GM19328 (cell line): Measurements from ENCODE around the gene DIS3L2.
"Not testable (repeated sequence)": the region's sequence is repeated elsewhere in the genome, so short reads cannot be mapped to it uniquely, and the experiment has no call there.

Experiments
- ATAC-seq: cut with Tn5 transposase; IDR thresholded peaks from one replicate; pipeline ENCODE4 v1.9.1; 2021; ENCODE audit warnings: mild to moderate bottlenecking, moderate library complexity; ENCODE audit not compliant: unreplicated experiment

DIS3L2 gene

DNA sequence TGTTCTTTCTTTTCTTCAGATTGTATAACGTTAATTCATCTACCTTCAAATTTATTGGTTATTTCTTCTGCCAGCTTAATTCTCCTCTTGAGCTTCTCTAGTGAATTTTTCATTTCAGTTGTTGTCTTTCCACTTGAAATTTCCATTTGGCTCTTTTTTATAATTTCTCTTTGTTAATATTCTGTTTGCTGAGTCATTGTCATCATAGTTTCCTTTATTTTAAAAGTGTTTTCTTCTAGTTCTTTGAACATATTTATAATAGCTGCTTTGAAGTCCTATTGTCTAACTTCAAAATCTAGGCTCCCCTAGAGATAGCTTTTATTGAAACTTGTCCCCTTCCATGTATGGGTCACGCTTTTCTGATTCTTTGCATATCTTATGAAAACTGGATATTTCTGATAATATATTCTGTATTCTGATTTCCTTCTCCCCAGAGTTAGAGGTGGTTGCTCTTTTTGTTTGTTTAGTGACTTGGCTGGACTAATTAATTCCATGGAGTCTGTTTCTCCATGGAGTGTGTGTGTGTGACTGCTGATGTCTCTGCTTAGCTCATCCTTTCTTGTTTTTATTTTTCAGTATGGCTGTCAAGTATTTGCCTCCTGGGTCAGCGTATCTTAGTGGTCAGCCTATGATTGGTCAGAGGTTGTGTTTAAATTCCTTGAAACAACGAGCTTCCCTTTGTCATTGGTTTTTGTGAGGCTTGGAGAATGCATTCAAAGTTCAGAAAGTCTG lies 47.6 kb downstream of the DIS3L2 start:
- ATAC-seq: no peak

DNA sequence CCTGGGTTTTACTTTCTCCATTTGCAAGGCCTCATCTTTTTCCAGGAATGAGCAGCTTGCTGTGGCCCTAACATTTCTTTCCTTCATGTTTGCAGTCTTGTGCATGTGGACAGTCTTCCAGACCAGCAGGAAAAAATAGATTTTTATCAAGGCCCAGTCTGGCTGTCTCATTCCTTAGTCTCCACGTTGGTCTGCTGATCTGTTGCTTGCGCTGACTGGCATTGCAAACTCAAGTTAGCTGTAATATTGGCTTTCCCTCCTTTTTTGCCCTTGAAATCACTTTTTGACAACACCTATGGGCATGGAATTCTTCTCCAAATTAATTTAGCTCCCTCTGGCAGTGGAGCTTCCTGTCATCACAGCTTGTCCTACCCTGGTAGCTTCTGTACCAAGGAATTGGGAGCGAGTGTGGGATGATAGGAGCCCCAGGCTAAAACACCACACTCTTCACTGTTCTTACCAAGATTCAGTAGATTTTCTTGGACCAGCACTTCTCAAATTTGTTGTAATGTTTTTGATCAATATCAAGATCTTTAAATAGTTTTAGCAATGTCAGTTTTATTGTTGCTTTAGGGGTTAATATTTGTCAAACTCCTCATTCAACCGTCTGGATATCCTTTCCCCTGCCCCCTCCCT lies 48.2 kb downstream of the DIS3L2 start:
- no peak for ATAC-seq

DNA sequence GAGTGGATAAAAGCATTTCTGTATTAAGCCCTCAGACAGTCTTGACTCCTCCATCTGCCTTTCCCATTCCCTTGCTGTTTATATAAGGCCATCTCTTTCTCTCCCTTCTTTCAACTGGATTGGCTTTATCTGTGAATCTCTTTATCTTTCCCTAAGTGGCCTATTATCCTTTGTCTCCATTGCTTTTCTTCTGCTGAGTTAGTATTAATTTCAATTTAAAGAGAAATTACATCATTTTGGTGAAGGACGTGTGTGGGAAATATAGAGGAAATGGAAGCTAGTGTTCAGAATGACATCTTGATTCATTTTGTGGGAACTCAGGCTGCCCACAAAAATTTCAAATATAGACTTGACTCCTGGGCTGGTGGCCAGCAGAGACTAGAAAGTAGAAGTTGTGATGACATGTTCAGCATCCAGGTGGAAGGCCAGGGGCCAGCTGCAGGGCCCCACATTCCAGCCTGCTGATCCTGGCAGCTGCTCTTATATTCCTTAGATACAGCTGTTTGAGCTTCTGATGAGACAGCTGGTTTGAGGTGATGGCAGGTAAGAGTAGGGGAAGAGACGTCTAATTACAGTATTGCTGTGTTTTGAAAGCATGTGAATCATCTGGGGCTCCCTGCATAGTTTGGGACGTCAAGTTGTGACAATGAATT lies 52.3 kb downstream of the DIS3L2 start:
- ATAC-seq: no peak

DNA sequence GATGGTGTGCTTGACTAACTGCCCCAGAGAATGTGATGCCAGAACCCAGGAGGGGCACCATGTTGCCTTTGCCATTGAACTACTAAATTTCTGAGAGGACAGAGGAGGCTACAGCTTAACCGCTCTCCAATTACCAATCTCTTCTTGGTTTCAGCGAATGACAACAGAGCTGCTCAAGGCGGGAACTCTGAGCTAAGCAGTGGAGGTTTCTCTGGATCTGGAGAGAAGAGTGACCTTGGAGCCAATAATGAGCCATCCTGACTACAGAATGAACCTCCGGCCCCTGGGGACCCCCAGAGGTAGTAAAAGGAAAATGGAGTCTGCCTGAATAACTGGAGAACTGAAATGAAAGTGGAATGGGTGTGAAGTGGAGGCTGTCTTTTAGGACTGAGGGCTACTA lies 53.2 kb downstream of the DIS3L2 start:
- no peak for ATAC-seq

DNA sequence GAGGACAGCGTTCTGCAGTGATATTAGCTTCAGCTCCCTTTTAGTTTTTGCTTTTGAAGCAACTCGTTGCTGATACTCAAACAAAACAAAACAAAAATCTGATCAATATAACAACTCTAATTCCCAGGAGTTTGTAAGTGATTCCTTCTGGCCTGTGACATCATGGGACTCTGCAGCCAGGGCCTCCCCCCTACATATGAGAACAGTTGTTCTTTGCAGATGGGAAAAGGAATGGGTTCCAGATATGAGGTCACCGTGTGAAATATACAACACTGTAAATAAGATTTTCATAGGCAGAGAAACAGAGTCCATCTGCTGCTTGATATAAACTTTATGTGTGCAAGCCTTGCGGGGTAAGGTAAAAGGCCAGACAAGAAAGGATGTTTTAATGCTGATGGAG lies 56.7 kb downstream of the DIS3L2 start:
- no peak for ATAC-seq

DNA sequence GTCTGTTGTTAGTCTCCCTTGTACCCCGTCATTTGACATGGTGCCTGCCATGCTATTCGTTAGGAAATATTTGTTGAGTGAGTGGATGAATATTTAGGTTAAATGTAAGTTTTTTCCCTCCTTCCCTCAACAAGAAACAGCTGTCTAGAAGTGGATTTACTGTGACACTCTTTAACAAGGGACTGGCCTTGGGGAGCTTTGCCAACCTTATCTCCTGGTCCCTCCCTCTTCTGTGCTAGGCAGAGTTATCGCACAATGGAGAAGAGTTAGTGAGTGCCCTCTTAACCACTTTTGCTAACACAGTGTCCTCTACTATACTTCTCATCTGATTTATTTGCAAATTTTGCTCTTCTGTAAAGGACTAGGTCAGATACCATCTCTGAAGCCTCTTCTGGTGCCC lies 61.2 kb downstream of the DIS3L2 start:
- no peak for ATAC-seq

DNA sequence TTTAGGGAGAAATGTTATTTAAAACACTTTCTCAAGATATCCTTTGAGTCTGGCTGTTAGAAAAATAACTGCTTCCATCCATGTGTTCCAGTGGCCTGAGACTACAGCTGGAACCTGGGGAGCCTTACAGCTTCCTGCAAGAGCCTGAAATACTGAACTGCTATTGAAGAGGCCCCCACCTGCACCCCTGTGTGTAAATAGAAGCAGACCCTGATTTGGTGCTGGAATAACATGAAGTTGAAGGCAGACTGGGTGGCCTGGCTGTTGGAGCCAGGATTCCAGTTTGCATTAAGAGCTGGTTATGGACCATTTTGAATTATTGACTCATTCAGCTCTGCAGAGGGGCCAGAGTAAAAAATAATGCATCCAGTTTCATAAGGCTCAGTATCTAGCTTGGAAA lies 61.9 kb downstream of the DIS3L2 start:
- no peak for ATAC-seq

DNA sequence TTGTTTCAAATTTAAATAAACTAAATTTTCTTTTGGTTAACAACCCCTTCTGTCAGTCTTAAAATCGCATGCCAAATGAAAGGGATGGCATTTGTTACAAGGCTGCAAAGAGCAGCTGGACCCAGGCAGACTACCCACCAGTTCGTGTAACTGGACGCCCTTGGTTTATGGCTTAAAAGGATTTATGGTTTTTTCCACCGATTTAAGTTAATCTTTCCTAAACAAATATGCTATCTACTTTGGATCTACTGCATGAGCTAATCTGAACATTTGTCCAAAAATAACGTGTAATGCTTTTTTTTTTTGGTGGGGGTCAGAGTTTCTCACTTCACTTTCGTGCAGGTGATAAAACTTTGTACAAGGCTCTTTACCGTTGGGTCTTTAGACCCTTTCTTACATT lies 62.9 kb downstream of the DIS3L2 start:
- no peak for ATAC-seq

DNA sequence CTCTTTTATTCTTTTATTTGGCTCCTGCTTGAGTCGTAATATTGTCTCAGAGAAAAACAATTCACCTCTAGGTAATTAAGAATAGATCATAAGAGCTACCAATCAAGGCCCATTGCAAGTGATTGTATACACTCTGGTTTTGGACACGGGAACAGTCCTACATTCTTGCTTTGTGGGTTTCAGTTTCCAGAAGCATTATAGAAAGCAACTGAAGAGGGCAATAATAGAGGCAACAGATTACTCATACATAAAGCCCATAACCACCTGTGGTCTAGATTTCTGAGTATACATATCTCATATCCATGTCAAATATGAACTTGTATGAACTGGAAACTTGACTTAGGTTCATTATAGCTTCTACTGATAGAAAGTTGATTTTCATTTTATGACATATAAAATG lies 65.4 kb downstream of the DIS3L2 start:
- ATAC-seq: peak; percentile 94

DNA sequence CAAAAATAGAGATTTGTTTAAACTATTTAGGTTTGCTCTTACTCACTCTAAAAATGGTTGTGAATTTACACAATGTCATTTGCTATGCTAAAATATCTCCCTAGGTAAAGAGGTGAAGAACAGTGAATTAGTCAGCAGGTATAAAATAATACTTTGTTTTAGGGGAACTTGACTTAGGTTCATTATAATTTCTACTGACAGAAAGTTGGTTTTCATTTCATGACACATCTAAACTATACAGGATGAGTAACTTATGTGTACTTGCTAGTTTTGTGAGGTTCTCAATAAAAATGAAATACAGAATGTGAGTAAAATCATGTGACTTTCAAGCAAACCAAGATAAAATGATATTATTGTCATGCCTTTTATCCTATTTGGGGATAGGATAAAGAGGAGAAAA lies 66.0 kb downstream of the DIS3L2 start:
- no peak for ATAC-seq

DNA sequence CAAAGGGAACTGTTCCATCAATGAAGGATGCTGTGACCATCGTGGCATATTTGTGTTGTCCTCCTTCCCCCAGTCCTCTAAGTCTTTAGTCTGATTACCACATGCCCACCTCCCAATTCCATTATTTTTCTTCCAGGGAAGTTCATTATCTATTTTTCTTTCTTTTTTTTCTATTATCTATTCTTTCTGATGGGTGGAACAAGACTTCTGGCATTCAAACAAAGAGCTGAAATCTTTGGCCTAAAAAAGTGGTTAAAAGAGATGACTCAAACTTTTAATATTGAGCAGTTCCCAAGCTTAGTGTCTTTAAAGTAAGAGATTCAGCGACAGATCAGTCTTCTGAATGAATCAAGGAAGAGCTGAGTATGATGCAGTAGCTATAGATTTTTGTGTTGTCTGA lies 66.6 kb downstream of the DIS3L2 start:
- no peak for ATAC-seq

DNA sequence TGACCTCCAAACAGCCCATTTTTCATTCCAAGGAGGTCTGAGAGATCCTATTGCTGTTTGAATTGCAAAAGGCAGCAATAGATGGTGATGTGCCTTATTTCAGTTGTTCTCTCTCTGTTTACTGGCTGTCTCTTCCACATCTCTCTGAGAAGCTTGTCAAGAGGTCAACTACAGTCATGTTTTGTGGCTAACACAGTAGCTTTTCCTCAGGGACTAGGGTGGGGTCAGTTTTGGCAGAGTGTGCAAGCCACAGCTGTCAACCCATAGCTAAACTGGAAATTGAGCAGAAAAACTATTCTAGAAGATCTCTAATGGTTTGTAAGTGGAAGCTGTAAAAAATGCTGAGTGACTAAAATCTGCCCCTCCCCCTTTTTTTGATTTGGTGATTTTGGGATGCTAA lies 67.1 kb downstream of the DIS3L2 start:
- no peak for ATAC-seq

DNA sequence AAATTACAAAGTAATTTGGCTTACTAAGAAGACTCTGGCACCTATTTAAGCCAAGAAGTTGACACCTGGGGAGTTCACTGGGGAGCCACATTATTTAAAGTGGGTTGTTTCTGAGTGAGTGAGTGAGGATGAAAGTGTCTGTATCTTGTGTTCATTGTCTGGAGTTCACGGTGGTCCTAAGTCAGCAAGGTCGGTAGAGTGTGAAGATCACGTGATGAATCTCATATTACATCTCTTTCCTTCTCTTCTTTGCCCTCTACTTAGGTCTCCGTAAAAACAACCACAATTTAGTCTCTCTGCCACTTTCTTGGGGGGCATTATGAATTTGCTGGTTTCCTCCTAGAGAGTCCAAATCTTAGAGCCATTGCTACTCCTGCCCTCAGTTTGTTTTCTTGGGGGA lies 67.8 kb downstream of the DIS3L2 start:
- ATAC-seq: no peak

DNA sequence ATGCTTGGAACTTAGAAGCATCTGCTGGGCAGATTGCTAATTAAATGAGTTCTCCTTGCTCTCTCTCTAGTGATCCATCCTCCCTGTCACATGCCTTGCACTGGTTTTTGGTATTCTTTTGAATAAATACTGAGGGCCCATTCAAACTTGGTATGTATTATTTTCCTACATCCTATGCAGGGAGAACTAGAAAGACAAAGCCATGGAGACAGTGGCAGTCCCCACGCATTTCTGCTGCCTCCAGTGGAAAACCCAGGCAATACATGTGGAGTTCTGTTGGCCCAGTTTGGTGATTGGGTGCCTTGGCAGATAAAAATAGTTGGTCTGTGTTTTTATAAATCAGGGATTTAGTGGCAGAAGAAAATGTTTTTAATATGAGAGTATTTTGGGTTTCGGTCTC lies 68.7 kb downstream of the DIS3L2 start:
- no peak for ATAC-seq

DNA sequence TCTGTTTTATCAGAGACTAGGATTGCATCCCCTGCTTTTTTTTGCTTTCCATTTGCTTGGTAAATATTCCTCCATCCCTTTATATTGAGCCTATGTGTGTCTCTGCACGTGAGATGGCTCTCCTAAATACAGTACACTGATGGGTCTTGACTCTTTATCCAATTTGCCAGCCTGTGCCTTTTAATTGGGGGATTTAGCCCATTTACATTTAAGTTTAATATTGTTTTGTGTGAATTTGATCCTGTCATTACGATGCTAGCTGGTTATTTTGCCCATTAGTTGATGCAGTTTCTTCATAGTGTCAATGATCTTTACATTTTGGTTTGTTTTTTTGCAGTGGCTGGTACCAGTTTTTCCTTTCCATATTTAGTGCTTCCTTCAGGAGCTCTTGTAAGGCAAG lies 73.8 kb downstream of the DIS3L2 start:
- not testable (repeated sequence) for ATAC-seq

DNA sequence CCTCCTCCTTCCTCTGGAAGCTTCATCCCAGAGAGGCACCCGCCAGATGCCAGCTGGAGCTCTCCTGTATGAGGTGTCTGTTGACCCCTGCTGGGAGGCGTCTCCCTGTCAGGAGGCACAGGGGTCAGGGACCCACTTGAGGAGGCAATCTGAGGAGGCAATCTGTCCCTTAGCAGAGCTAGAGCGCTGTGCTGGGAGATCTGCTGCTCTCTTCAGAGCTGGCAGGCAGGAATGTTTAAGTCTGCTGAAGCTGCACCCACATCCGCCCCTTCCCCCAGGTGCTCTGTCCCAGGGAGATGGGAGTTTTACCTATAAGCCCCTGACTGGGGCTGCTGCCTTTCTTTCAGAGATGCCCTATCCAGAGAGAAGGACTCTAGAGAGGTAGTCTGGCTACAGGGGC lies 75.4 kb downstream of the DIS3L2 start:
- ATAC-seq: not testable (repeated sequence)

DNA sequence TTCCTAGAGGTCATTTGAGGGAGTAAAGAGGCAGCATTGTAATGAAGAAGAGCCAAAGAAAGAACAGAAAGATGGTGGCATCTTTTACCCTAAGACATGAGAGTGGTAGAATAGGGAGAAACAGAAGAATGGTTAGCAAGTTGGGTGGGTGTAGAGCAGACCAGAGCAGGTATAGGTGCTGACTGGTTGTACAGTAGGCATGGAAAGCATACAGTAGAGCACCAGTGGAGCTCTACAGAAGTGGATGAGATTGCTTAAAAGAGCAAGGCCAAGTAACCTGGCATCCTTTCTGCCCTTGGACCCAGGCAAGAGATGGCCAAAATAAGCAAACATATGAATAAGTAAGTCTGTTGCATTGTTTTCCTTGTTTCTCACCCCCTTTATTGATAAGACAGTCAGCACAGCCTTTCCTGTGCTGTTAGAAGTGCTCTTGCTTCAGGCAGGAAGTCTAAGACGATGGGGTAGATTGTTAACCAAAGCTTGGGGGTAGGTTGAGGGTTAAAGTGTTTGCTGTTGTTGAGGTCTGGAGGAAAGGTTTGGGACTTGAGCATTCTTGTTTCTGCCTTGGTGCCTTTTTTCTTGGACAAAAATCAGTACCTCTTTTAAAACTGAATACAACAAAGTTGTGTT lies 76.9 kb downstream of the DIS3L2 start:
- ATAC-seq: no peak

DNA sequence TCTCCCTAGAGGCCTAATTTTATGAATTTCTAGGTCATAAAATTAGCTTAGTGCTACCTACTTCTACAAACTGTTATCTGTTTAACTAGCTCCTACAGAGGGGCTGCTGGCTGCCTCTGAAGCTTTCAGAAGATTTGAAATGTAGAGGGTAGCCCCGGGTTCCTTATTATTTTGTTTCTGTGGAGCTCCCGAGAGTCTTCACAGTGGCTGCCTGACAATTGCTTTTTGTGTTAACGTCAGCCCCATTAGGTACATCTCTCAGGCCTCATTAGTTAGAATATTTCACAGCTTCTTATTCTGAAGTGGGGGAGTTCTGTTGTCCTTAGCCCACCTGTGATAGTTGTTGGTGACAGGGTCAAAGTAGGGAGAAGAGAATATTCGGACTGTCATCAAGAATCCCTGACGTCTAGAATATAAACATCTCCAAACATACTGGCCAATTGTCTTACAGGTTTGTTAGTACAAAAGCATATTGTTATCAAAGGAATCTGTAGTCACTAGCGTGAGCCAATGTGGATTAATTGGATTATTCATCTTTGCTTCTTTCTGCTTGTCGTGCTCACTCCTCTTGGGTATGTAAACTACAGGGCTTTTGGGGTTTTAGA lies 77.5 kb downstream of the DIS3L2 start:
- no peak for ATAC-seq

DNA sequence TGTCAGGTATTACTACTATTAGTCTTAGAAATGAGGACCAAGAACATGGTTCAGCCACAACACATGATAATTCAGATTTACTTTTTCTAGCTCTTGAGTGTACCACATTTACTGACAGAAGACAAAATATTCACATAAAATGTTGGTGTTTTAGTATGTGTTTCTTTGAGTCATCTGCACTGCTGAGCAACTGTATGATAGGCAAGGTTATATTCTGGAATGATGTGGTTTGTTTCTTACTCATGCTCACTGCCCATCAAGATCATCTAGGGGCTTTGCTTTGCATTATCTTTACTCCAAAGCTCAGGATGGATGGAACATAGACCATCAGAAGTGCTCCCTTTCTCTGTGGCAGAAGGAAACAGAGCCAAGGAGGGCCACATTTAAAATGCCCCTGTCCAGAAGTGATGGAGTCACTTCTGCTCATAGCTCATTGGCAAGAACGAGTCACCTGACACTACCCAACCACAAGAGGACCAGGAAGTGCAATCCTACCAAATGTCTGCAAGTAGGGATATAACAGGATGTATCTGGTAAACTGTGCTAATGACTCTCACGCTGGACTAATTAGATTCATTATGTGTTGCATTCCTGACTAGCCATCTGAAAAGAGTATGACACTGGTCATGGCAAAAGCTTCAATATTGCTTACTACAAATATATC lies 81.5 kb downstream of the DIS3L2 start:
- ATAC-seq: no peak

DNA sequence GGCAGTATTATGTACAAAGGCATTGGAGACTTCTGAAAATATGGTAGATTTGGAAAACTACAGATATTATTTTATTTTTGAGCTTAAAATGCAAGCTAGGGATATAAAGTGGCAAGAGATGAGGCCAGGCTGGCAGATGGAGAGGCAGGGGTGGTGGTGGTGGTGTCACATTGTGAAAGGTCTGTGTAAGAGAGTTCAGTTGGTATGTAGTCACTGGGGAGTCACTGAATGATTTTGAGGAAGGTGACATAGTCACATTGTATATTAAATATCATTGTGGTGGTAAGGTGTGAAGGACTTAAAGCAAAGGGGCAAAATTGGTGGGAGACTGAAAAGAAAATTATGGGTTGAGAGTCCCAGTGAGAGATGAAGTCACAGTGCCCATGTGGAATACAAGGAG lies 82.5 kb downstream of the DIS3L2 start:
- no peak for ATAC-seq

DNA sequence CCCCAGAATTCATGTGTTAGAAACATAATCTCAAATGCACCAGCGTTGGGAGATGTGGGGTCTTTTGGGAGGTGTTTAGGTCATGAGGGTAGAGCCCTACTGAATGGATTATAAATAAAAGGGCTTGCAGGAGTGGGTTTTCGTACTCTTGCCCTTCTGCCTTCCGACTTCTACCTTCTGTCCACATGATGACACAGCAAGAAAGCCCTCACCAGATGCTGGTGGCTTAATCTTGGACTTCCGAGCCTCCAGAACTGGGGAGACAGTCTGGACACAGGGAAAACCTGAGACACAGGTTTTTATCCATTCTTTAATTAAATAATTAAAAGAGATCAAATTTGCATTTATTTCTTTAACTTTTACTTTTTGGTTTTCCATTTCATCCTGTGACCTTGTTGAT lies 87.8 kb downstream of the DIS3L2 start:
- no peak for ATAC-seq
